HEK293 (cell line): ENCODE data around the gene CD53.

Experiments used
- HOXA7 ChIP-seq: sonication (generic); formaldehyde crosslinking; IDR thresholded peaks from 2 replicates; pipeline ENCODE4 v1.8.1; 2022; ENCODE audit warnings: missing genetic modification reagents, borderline replicate concordance
- REPIN1 ChIP-seq: fragments of 450-650 bp; formaldehyde crosslinking; IDR thresholded peaks from 2 replicates; pipeline ENCODE4 v1.5.1; 2017; ENCODE audit warnings: missing biosample characterization, missing genetic modification characterization, low read depth
- ZNF174 ChIP-seq: fragments of 450-650 bp; formaldehyde crosslinking; IDR thresholded peaks from 2 replicates; pipeline ENCODE4 v1.5.0; 2017; ENCODE audit warnings: missing biosample characterization, mild to moderate bottlenecking, missing genetic modification characterization
- ZNF175 ChIP-seq: fragments of 450-650 bp; formaldehyde crosslinking; IDR thresholded peaks from 2 replicates; pipeline ENCODE4 v1.5.1; 2016; ENCODE audit warnings: missing biosample characterization, missing genetic modification characterization
- ZNF274 ChIP-seq, 2 experiments: fragments of 200-500 bp in 1 of 2; fragments of 450-650 bp in 1 of 2; sonication (Bioruptor generic) in 1 of 2; formaldehyde crosslinking in 1 of 2; IDR thresholded peaks; 2 replicates each; pipeline versions ENCODE4 v1.5.1 to v1.6.1; 2014 to 2016; ENCODE audit warnings: borderline replicate concordance in 1 of 2, inconsistent platforms in 1 of 2, low read length in 1 of 2, missing biosample characterization in 1 of 2, missing genetic modification characterization in 1 of 2
- ZNF324 ChIP-seq: fragments of 450-650 bp; formaldehyde crosslinking; IDR thresholded peaks from 2 replicates; pipeline ENCODE4 v1.5.1; 2016; ENCODE audit warnings: missing biosample characterization, missing genetic modification characterization
- ZNF558 ChIP-seq: fragments of 450-650 bp; formaldehyde crosslinking; IDR thresholded peaks from 2 replicates; pipeline ENCODE4 v1.5.1; 2016; ENCODE audit warnings: missing biosample characterization, missing genetic modification characterization
- TF ChIP-seq, protein P1 (sequence below): fragments of 450-650 bp; formaldehyde crosslinking; IDR thresholded peaks from 2 replicates; pipeline ENCODE4 v1.5.1; 2016; ENCODE audit warnings: missing biosample characterization, missing genetic modification characterization
- TF ChIP-seq, protein P2 (sequence below): sonication (generic); formaldehyde crosslinking; IDR thresholded peaks from 2 replicates; pipeline ENCODE4 v1.8.1; 2022; ENCODE audit warnings: mild to moderate bottlenecking, moderate library complexity, missing genetic modification reagents
- TF ChIP-seq, protein P3 (sequence below): fragments of 450-650 bp; IDR thresholded peaks from 2 replicates; pipeline ENCODE4 v1.5.1; 2018; ENCODE audit warnings: missing biosample characterization, mild to moderate bottlenecking, missing genetic modification characterization
- TF ChIP-seq, protein P4 (sequence below): fragments of 450-650 bp; formaldehyde crosslinking; IDR thresholded peaks from 2 replicates; pipeline ENCODE4 v1.5.1; 2016; ENCODE audit warnings: missing biosample characterization, missing genetic modification characterization, low read depth
- TF ChIP-seq, protein P5 (sequence below): fragments of 450-650 bp; formaldehyde crosslinking; IDR thresholded peaks from 2 replicates; pipeline ENCODE4 v1.5.1; 2016; ENCODE audit warnings: missing biosample characterization, missing genetic modification characterization
- TF ChIP-seq, protein P6 (sequence below): fragments of 450-650 bp; formaldehyde crosslinking; IDR thresholded peaks from 2 replicates; pipeline ENCODE4 v1.5.1; 2016; ENCODE audit warnings: missing biosample characterization, missing genetic modification characterization
- TF ChIP-seq, protein P7 (sequence below): fragments of 450-650 bp; formaldehyde crosslinking; IDR thresholded peaks from 2 replicates; pipeline ENCODE4 v1.5.1; 2016; ENCODE audit warnings: missing biosample characterization, missing genetic modification characterization, low read depth

DNA sequence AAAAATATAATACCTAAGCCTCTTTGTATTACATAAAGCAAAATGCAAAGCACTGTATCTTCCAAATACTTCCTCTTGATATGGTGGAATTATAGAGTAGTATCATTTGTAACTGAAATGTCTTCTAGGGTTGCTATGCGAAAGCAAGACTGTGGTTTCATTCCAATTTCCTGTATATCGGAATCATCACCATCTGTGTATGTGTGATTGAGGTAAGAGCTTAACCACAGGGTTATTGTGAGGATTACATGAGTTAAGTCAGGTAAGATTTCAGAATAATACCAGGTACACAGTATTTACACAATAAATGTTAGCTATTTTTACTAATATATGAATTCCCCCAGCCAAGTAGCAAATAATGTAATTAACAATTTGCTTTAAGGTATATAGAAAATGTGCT lies 24.7 kb downstream of the CD53 start:
- TF ChIP-seq, protein P1, sequence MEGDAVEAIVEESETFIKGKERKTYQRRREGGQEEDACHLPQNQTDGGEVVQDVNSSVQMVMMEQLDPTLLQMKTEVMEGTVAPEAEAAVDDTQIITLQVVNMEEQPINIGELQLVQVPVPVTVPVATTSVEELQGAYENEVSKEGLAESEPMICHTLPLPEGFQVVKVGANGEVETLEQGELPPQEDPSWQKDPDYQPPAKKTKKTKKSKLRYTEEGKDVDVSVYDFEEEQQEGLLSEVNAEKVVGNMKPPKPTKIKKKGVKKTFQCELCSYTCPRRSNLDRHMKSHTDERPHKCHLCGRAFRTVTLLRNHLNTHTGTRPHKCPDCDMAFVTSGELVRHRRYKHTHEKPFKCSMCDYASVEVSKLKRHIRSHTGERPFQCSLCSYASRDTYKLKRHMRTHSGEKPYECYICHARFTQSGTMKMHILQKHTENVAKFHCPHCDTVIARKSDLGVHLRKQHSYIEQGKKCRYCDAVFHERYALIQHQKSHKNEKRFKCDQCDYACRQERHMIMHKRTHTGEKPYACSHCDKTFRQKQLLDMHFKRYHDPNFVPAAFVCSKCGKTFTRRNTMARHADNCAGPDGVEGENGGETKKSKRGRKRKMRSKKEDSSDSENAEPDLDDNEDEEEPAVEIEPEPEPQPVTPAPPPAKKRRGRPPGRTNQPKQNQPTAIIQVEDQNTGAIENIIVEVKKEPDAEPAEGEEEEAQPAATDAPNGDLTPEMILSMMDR (tag by site-specific recombination), result no peak
- TF ChIP-seq, protein P2, sequence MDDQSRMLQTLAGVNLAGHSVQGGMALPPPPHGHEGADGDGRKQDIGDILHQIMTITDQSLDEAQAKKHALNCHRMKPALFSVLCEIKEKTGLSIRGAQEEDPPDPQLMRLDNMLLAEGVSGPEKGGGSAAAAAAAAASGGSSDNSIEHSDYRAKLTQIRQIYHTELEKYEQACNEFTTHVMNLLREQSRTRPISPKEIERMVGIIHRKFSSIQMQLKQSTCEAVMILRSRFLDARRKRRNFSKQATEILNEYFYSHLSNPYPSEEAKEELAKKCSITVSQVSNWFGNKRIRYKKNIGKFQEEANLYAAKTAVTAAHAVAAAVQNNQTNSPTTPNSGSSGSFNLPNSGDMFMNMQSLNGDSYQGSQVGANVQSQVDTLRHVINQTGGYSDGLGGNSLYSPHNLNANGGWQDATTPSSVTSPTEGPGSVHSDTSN, result no peak
- TF ChIP-seq ZNF324 (tag by site-specific recombination), result no peak
- TF ChIP-seq, protein P3, sequence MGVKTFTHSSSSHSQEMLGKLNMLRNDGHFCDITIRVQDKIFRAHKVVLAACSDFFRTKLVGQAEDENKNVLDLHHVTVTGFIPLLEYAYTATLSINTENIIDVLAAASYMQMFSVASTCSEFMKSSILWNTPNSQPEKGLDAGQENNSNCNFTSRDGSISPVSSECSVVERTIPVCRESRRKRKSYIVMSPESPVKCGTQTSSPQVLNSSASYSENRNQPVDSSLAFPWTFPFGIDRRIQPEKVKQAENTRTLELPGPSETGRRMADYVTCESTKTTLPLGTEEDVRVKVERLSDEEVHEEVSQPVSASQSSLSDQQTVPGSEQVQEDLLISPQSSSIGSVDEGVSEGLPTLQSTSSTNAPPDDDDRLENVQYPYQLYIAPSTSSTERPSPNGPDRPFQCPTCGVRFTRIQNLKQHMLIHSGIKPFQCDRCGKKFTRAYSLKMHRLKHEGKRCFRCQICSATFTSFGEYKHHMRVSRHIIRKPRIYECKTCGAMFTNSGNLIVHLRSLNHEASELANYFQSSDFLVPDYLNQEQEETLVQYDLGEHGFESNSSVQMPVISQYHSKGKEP (tag by site-specific recombination), result no peak
- TF ChIP-seq, protein P4, sequence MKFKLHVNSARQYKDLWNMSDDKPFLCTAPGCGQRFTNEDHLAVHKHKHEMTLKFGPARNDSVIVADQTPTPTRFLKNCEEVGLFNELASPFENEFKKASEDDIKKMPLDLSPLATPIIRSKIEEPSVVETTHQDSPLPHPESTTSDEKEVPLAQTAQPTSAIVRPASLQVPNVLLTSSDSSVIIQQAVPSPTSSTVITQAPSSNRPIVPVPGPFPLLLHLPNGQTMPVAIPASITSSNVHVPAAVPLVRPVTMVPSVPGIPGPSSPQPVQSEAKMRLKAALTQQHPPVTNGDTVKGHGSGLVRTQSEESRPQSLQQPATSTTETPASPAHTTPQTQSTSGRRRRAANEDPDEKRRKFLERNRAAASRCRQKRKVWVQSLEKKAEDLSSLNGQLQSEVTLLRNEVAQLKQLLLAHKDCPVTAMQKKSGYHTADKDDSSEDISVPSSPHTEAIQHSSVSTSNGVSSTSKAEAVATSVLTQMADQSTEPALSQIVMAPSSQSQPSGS (tag by site-specific recombination), result no peak
- TF ChIP-seq ZNF274 (IDR thresholded peaks at IDR 0.05; ENCODE audit: low read length), result no peak
- TF ChIP-seq ZNF274 (tag by site-specific recombination; IDR thresholded peaks at IDR 0.05; ENCODE audit: borderline replicate concordance), result no peak
- no peak for TF ChIP-seq ZNF558
- no peak for TF ChIP-seq ZNF175 (tag by site-specific recombination)
- TF ChIP-seq REPIN1 (tag by site-specific recombination), result no peak
- TF ChIP-seq, protein P5, sequence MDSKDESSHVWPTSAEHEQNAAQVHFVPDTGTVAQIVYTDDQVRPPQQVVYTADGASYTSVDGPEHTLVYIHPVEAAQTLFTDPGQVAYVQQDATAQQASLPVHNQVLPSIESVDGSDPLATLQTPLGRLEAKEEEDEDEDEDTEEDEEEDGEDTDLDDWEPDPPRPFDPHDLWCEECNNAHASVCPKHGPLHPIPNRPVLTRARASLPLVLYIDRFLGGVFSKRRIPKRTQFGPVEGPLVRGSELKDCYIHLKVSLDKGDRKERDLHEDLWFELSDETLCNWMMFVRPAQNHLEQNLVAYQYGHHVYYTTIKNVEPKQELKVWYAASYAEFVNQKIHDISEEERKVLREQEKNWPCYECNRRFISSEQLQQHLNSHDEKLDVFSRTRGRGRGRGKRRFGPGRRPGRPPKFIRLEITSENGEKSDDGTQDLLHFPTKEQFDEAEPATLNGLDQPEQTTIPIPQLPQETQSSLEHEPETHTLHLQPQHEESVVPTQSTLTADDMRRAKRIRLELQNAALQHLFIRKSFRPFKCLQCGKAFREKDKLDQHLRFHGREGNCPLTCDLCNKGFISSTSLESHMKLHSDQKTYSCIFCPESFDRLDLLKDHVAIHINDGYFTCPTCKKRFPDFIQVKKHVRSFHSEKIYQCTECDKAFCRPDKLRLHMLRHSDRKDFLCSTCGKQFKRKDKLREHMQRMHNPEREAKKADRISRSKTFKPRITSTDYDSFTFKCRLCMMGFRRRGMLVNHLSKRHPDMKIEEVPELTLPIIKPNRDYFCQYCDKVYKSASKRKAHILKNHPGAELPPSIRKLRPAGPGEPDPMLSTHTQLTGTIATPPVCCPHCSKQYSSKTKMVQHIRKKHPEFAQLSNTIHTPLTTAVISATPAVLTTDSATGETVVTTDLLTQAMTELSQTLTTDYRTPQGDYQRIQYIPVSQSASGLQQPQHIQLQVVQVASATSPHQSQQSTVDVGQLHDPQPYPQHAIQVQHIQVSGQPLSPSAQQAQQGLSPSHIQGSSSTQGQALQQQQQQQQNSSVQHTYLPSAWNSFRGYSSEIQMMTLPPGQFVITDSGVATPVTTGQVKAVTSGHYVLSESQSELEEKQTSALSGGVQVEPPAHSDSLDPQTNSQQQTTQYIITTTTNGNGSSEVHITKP (tag by site-specific recombination), result no peak
- TF ChIP-seq HOXA7 (CRISPR knock-in tag), result no peak
- TF ChIP-seq, protein P6, sequence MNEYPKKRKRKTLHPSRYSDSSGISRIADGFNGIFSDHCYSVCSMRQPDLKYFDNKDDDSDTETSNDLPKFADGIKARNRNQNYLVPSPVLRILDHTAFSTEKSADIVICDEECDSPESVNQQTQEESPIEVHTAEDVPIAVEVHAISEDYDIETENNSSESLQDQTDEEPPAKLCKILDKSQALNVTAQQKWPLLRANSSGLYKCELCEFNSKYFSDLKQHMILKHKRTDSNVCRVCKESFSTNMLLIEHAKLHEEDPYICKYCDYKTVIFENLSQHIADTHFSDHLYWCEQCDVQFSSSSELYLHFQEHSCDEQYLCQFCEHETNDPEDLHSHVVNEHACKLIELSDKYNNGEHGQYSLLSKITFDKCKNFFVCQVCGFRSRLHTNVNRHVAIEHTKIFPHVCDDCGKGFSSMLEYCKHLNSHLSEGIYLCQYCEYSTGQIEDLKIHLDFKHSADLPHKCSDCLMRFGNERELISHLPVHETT (tag by site-specific recombination), result no peak
- TF ChIP-seq, protein P7, sequence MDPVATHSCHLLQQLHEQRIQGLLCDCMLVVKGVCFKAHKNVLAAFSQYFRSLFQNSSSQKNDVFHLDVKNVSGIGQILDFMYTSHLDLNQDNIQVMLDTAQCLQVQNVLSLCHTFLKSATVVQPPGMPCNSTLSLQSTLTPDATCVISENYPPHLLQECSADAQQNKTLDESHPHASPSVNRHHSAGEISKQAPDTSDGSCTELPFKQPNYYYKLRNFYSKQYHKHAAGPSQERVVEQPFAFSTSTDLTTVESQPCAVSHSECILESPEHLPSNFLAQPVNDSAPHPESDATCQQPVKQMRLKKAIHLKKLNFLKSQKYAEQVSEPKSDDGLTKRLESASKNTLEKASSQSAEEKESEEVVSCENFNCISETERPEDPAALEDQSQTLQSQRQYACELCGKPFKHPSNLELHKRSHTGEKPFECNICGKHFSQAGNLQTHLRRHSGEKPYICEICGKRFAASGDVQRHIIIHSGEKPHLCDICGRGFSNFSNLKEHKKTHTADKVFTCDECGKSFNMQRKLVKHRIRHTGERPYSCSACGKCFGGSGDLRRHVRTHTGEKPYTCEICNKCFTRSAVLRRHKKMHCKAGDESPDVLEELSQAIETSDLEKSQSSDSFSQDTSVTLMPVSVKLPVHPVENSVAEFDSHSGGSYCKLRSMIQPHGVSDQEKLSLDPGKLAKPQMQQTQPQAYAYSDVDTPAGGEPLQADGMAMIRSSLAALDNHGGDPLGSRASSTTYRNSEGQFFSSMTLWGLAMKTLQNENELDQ (tag by site-specific recombination), result no peak
- TF ChIP-seq ZNF174 (tag by site-specific recombination), result no peak
